Measurements from ENCODE around the gene KCNMA1. TPM values are rescaled to one million over a fixed set of nuclear protein-coding genes. Genes with fewer than 3 reads are reported as not detected.

KCNMA1 gene
- total and polyA plus RNA-seq, 10 of the 15 experiments (the other 5 are each of a cell fraction or from before 2014, with no cell fraction given) = 8.5 to 77.0 (median 21.3) TPM

DNA sequence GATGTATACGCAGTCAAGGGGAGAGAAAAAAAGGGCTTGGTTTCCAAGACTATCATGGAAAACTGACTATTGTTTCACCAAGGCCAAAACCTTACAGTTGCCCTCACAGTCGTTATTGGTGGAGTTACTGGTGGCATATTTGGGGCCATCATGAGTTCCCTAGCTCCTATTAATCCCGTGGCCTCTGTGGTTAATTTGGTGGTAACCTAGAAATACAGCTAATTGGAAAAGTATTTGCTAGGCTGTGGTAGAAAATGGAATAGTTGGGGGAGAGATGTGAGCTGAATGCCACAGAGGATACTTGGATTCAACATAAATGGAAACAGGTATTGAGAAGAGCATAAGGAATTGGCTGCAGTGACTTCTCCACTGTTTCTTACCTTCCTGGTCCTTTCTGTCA, 450.7 kb downstream of the KCNMA1 start:
- no TSS peak for BruUV-seq (replicated peaks)
- POLR2A ChIA-PET = no interaction called here
- Histone ChIP-seq H3K4me1 (ENCODE audit: control insufficient read depth, insufficient read depth, low read length) (no peaks in the 10 kb centered on the region), H3K36me3 (ENCODE audit: control insufficient read depth in 2 of 2, insufficient read depth in 2 of 2, low read length in 1 of 2) (no peaks in the 10 kb centered on the region), H2AFZ (ENCODE audit: control insufficient read depth, low read depth, low read length) (no peak overlapping the region), H3K27ac (ENCODE audit: control insufficient read depth, insufficient read depth) (no peak overlapping the region), H3K79me2 (ENCODE audit: control insufficient read depth, insufficient read depth, low read length) (no peaks in the 10 kb centered on the region), H3K4me3 (no peak overlapping the region), H3K27me3 (replicated peaks in 1 of 2; ENCODE audit: control insufficient read depth in 2 of 2, insufficient read depth in 2 of 2, low read length in 1 of 2) (no peaks in the 10 kb centered on the region), H3K4me2 (ENCODE audit: control insufficient read depth, insufficient read depth) (no peak overlapping the region), H4K20me1 (ENCODE audit: control insufficient read depth, insufficient read depth) (no peaks in the 10 kb centered on the region), H3K9me3 (replicated peaks; ENCODE audit: control insufficient read depth, insufficient read depth, low read length) (no peaks in the 10 kb centered on the region), H3K9ac (ENCODE audit: control insufficient read depth, insufficient read depth, low read length) (no peak overlapping the region)
- in situ Hi-C loops (cut with MboI) (no loop called here), intact Hi-C loops (cut with micrococcal nuclease; ENCODE audit: unreplicated experiment) (no loop called here)
- SMC1A ChIA-PET (ENCODE audit: uncharacterized antibody, unreplicated experiment) = interaction anchor here (0.9 to 1.5 kb wide), 4 partner anchors 13 to 459 kb away, joined by 3 to 6 read pairs (median 4); no protein-coding TSS in a partner anchor
- TF ChIP-seq NR2C1 (IDR thresholded peaks at IDR 0.05) = no peak
- ATAC-seq = no peak
- RAD21 ChIA-PET (ENCODE audit: unreplicated experiment) = interaction anchor here (0.9 to 1.4 kb wide), 3 partner anchors 11 to 59 kb away, joined by 3 to 5 read pairs (median 4); no protein-coding TSS in a partner anchor
- WGBS (ENCODE audit: insufficient coverage, insufficient replicate concordance, low lambda C conversion rate, missing lambda C conversion rate) = 33% methylated on average over 3 of the region's 3 CpGs
- FAIRE-seq = no peak
- DNase-seq (ENCODE audit: low read depth, low spot score) = no peak
- CTCF ChIA-PET = interaction anchor here (0.9 kb wide), 1 partner anchor 13 kb away, joined by 7 read pairs; no protein-coding TSS in a partner anchor

- BruUV-seq (replicated peaks) = no TSS peak
- no peak for DNase-seq (ENCODE audit: low read depth, low spot score)
- 38% methylated on average over 2 of the region's 2 CpGs for WGBS (ENCODE audit: insufficient coverage, insufficient replicate concordance, low lambda C conversion rate, missing lambda C conversion rate)
- Histone ChIP-seq H3K9me3 (replicated peaks; ENCODE audit: control insufficient read depth, insufficient read depth, low read length) (no peaks in the 10 kb centered on the region), H3K4me3 (no peak overlapping the region), H3K4me2 (ENCODE audit: control insufficient read depth, insufficient read depth) (no peak overlapping the region), H4K20me1 (ENCODE audit: control insufficient read depth, insufficient read depth) (no peaks in the 10 kb centered on the region), H3K79me2 (ENCODE audit: control insufficient read depth, insufficient read depth, low read length) (no peaks in the 10 kb centered on the region), H2AFZ (ENCODE audit: control insufficient read depth, low read depth, low read length) (no peak overlapping the region), H3K27me3 (replicated peaks in 1 of 2; ENCODE audit: control insufficient read depth in 2 of 2, insufficient read depth in 2 of 2, low read length in 1 of 2) (no peaks in the 10 kb centered on the region), H3K4me1 (ENCODE audit: control insufficient read depth, insufficient read depth, low read length) (no peaks in the 10 kb centered on the region), H3K36me3 (ENCODE audit: control insufficient read depth in 2 of 2, insufficient read depth in 2 of 2, low read length in 1 of 2) (no peaks in the 10 kb centered on the region), H3K9ac (ENCODE audit: control insufficient read depth, insufficient read depth, low read length) (no peak overlapping the region), H3K27ac (ENCODE audit: control insufficient read depth, insufficient read depth) (no peak overlapping the region)
- ChIA-PET SMC1A (ENCODE audit: uncharacterized antibody, unreplicated experiment) (interaction anchor here (0.7 to 1.6 kb wide), 5 partner anchors 11 to 326 kb away, joined by 3 to 8 read pairs (median 4); no protein-coding TSS in a partner anchor), CTCF (interaction anchor here (0.7 to 3.5 kb wide), 5 partner anchors 8 to 526 kb away, joined by 3 to 11 read pairs (median 3); no protein-coding TSS in a partner anchor), POLR2A (no interaction called here), RAD21 (ENCODE audit: unreplicated experiment) (interaction anchor here (1.0 kb wide), 1 partner anchor 45 kb away, joined by 3 read pairs; no protein-coding TSS in a partner anchor)
- TF ChIP-seq TBL1XR1 (IDR thresholded peaks at IDR 0.05; ENCODE audit: low read depth, low read length) (no peak), MXI1 (IDR thresholded peaks at IDR 0.05; ENCODE audit: low read depth, low read length) (no peak)
- in situ Hi-C loops (cut with MboI) (no loop called here), intact Hi-C loops (cut with micrococcal nuclease; ENCODE audit: unreplicated experiment) (no loop called here)
- FAIRE-seq = no peak
- ATAC-seq = peak; percentile 25; the same call in 2 of the 3 replicates
These were observed 451.9 kb downstream of the KCNMA1 start for GRCh38 chr10:77185696-77186095.
